ENCODE results near the gene AMZ2.

- TF ChIP-seq CTCF (IDR thresholded peaks at IDR 0.05; ENCODE audit: low read depth, low read length) (no peak), EZH2phosphoT487 (IDR thresholded peaks at IDR 0.05; ENCODE audit: low read depth) (no peak)
Observed at GRCh38 chr17:68204736-68205135, 43.1 kb upstream of the AMZ2 start.

Measured in OCI-LY3 (cell line).